Right lobe of liver (tissue), 4 donors: ENCODE measurements around the gene SHC4.

Experiments
- CTCF ChIP-seq, 4 donors: fragments of 200-600 bp in 3 of 4; fragments of 450-650 bp in 1 of 4; IDR thresholded peaks; one replicate each; pipeline versions ENCODE4 v1.5.1 to v1.8.0; 2016 to 2022; ENCODE audit warnings: antibody characterized with exemption in 4 of 4, mild to moderate bottlenecking in 2 of 4
- POLR2A ChIP-seq: fragments of 450-650 bp; IDR thresholded peaks from one replicate; pipeline ENCODE4 v1.6.1; 2017; ENCODE audit warnings: antibody characterized with exemption, mild to moderate bottlenecking
- donor health status: DM: no; HTN: no; CAD: no.
- donor health status: DM: no; HTN: no; CAD: no.
- donor health status: DM: no; HTN: yes; CAD: no.

DNA sequence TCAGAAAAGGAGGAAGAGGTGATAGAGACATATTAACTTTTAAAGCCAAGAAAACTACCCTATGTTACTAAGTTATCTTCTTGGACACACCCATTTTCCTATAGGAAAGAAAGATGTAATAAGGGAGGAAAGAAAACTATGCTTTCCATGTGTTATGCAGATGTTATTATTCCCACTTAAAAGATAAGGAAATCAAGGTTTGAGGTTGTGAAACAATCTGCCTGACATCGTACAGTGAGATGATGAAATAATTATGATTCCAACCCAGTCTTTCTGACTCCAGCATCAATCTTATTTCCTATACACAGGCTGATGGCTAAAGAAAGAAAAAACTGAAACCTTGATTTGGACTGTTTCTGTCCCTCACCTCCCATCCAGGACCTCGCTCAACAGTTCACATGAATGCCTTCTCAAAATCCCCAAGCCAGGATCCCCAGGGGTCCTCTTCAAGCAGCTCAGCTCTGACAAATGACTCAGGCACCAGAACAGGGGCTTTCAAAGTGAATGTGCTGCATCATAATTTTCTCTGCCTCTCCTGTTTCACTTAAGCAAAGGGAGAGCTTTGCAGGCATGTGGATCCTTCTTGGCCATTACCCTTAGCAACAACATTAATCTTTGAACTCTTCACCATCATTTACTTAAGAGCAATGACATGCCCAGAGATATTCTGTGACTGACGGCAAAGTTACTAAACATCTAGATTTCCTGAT is 98.2 kb downstream of the SHC4 start:
- TF ChIP-seq CTCF (IDR thresholded peaks at IDR 0.05), result no peak
- no peak for TF ChIP-seq POLR2A
